22Rv1 (cell line): ENCODE data around the gene TNC.
A peak's percentile ranks its signal among the peaks of the same experiment; 100 is the strongest.

Source experiments
- H3K27ac ChIP-seq: fragments of 450-650 bp; 2 replicates; pipeline ENCODE4 v1.5.1; 2017
- CTCF ChIP-seq: fragments of 450-650 bp; IDR thresholded peaks from 2 replicates; pipeline ENCODE4 v1.5.1; 2017; ENCODE audit warnings: mild to moderate bottlenecking
- ZFX ChIP-seq: fragments of 450-650 bp; IDR thresholded peaks from 2 replicates; pipeline ENCODE4 v1.6.1; 2017; ENCODE audit warnings: antibody characterized with exemption, borderline replicate concordance

Gene TNC

GRCh38 chr9:115126404-115126803, 8.4 kb upstream of the TNC start:
- TF ChIP-seq ZFX: no peak
- no peak for TF ChIP-seq CTCF
- H3K27ac ChIP-seq: no peak overlapping the region

GRCh38 chr9:115122937-115123336, 5.0 kb upstream of the TNC start:
- H3K27ac ChIP-seq: no peak overlapping the region
- TF ChIP-seq ZFX: no peak

GRCh38 chr9:115121181-115121580, 3.2 kb upstream of the TNC start:
- TF ChIP-seq CTCF (no peak), ZFX (no peak)
- H3K27ac ChIP-seq: no peak overlapping the region

GRCh38 chr9:115118879-115119218, 892 bp upstream of the TNC start:
- H3K27ac ChIP-seq: peak overlapping the region; percentile 65
- TF ChIP-seq CTCF (no peak), ZFX (no peak)

- no peak overlapping the region for H3K27ac ChIP-seq
- TF ChIP-seq CTCF (no peak), ZFX (no peak)
Observed at GRCh38 chr9:115116421-115117284, 1.3 kb downstream of the TNC start.

- no peak overlapping the region for H3K27ac ChIP-seq
Observed at GRCh38 chr9:115115924-115116323, 2.0 kb downstream of the TNC start.

GRCh38 chr9:115115117-115115880, 2.7 kb downstream of the TNC start:
- TF ChIP-seq CTCF (no peak), ZFX (no peak)
- no peak overlapping the region for H3K27ac ChIP-seq

More at GRCh38 chr9:115115924-115116323, 2.0 kb downstream of the TNC start:
- no peak for TF ChIP-seq ZFX
- no peak for TF ChIP-seq CTCF
